NT2/D1 (cell line): ENCODE measurements around the gene UBE3C.

Experiments
- DNase-seq: peaks from one replicate; pipeline ENCODE4 v3.0.0-alpha.2; 2011; ENCODE audit warnings: low read depth, low spot score
- H3K27me3 ChIP-seq: 2 replicates; pipeline ENCODE4 v1.6.0; 2011; ENCODE audit warnings: mild to moderate bottlenecking; ENCODE audit not compliant: insufficient read length, insufficient read depth
- H3K36me3 ChIP-seq: 2 replicates; pipeline ENCODE4 v1.6.1; 2011; ENCODE audit warnings: mild to moderate bottlenecking, low read length, mixed read lengths; ENCODE audit not compliant: insufficient read depth, insufficient read length
- H3K4me1 ChIP-seq: 2 replicates; pipeline ENCODE4 v1.5.1; 2011; ENCODE audit not compliant: insufficient read depth, insufficient read length
- H3K4me3 ChIP-seq: 2 replicates; pipeline ENCODE4 v1.5.1; 2011; ENCODE audit warnings: low read depth; ENCODE audit not compliant: insufficient read length
- H3K9ac ChIP-seq: 2 replicates; pipeline ENCODE4 v1.6.0; 2011; ENCODE audit warnings: low read depth; ENCODE audit not compliant: insufficient read length
- H3K9me3 ChIP-seq: 2 replicates; pipeline ENCODE4 v1.5.1; 2011; ENCODE audit warnings: mild to moderate bottlenecking, low read length; ENCODE audit not compliant: insufficient read depth
- SUZ12 ChIP-seq: IDR thresholded peaks from 2 replicates; pipeline ENCODE4 v1.6.1; 2011; ENCODE audit not compliant: insufficient read length, insufficient read depth; ENCODE audit errors: extremely low read depth
- YY1 ChIP-seq: IDR thresholded peaks from 2 replicates; pipeline ENCODE4 v1.6.1; 2011; ENCODE audit not compliant: insufficient read length, insufficient read depth
- ZNF274 ChIP-seq: IDR thresholded peaks from 2 replicates; pipeline ENCODE4 v1.6.1; 2011; ENCODE audit warnings: mild to moderate bottlenecking, low read depth, low read length

Gene UBE3C

GRCh38 chr7:157238087-157238486 lies 99.4 kb downstream of the UBE3C start:
- Histone ChIP-seq H3K4me3 (no peak overlapping the region), H3K9ac (no peak overlapping the region), H3K4me1 (peaks cover 1% of the 10 kb centered on the region), H3K27me3 (no peaks in the 10 kb centered on the region), H3K36me3 (peaks cover 40% of the 10 kb centered on the region), H3K9me3 (peaks cover 7% of the 10 kb centered on the region; the same call in 1 of the 2 replicates)
- peak; percentile 11 for DNase-seq
- TF ChIP-seq ZNF274 = no peak
- no peak for TF ChIP-seq YY1
- no peak for TF ChIP-seq SUZ12

- no peak for DNase-seq
- Histone ChIP-seq H3K4me3 (no peak overlapping the region), H3K36me3 (peaks cover 28% of the 10 kb centered on the region), H3K9ac (no peak overlapping the region), H3K9me3 (peaks cover 7% of the 10 kb centered on the region; the same call in 1 of the 2 replicates), H3K27me3 (no peaks in the 10 kb centered on the region), H3K4me1 (peaks cover 3% of the 10 kb centered on the region)
- no peak for TF ChIP-seq YY1
- no peak for TF ChIP-seq SUZ12
- no peak for TF ChIP-seq ZNF274
These were observed 101.0 kb downstream of the UBE3C start for GRCh38 chr7:157239571-157240270.

GRCh38 chr7:157241631-157242030 lies 102.9 kb downstream of the UBE3C start:
- H3K27me3 ChIP-seq = no peaks in the 10 kb centered on the region
- H3K9ac ChIP-seq = no peak overlapping the region
- no peak for TF ChIP-seq ZNF274
- TF ChIP-seq SUZ12 = no peak
- no peak for TF ChIP-seq YY1
- peaks cover 3% of the 10 kb centered on the region for H3K4me1 ChIP-seq
- DNase-seq = no peak
- H3K9me3 ChIP-seq = peaks cover 7% of the 10 kb centered on the region; the same call in 1 of the 2 replicates
- no peak overlapping the region for H3K4me3 ChIP-seq
- peaks cover 31% of the 10 kb centered on the region for H3K36me3 ChIP-seq

- H3K4me1 ChIP-seq = peaks cover 3% of the 10 kb centered on the region
- no peak for DNase-seq
- H3K9ac ChIP-seq = no peak overlapping the region
- H3K27me3 ChIP-seq = no peaks in the 10 kb centered on the region
- peaks cover 34% of the 10 kb centered on the region for H3K36me3 ChIP-seq
- peaks cover 2% of the 10 kb centered on the region; the same call in 1 of the 2 replicates for H3K9me3 ChIP-seq
- TF ChIP-seq SUZ12 (no peak), YY1 (no peak), ZNF274 (no peak)
- no peak overlapping the region for H3K4me3 ChIP-seq
These were observed 106.0 kb downstream of the UBE3C start for GRCh38 chr7:157244516-157245294.

GRCh38 chr7:157246052-157246451 lies 107.3 kb downstream of the UBE3C start:
- H3K36me3 ChIP-seq = peaks cover 35% of the 10 kb centered on the region
- no peak overlapping the region for H3K4me3 ChIP-seq
- no peak for DNase-seq
- no peaks in the 10 kb centered on the region for H3K9me3 ChIP-seq
- no peaks in the 10 kb centered on the region for H3K27me3 ChIP-seq
- peaks cover 3% of the 10 kb centered on the region for H3K4me1 ChIP-seq
- H3K9ac ChIP-seq = no peak overlapping the region
- TF ChIP-seq ZNF274 (no peak), YY1 (no peak), SUZ12 (no peak)

GRCh38 chr7:157248659-157249058 lies 109.9 kb downstream of the UBE3C start:
- H3K36me3 ChIP-seq = peaks cover 42% of the 10 kb centered on the region

More at GRCh38 chr7:157248659-157249058, 109.9 kb downstream of the UBE3C start:
- no peaks in the 10 kb centered on the region for H3K27me3 ChIP-seq
- DNase-seq = no peak
- no peaks in the 10 kb centered on the region for H3K9me3 ChIP-seq
- H3K4me1 ChIP-seq = no peaks in the 10 kb centered on the region
- H3K4me3 ChIP-seq = no peak overlapping the region
- no peak overlapping the region for H3K9ac ChIP-seq
- TF ChIP-seq ZNF274 (no peak), SUZ12 (no peak), YY1 (no peak)
